NCI-H1930 (cell line): ENCODE data around the gene GGT6.

Experiments
- DNase-seq, 2 experiments: peaks; one replicate each; lab custom pipeline; 2025; lab: John Stamatoyannopoulos, UW

The GGT6 gene

DNA sequence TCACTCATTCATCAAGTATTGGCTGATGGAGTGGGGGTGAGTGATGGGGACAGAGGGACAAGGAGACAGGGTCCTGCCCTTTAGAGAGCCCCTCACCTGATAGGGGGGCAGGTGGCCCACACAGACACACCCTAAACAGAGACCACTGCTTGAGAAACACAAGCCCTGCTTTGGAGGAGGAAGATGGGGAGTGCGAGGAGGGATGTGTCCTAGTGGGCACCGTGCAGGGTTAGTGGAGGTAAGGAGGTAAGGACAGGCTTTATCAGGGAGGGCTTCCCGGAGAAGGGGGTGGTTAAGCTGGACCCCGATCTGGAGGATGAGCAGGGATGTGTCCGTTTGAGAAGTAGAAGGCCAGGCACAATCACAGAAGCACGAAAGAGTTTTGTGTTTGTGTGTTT is 15.8 kb upstream of the GGT6 start:
- DNase-seq = no peak

- no peak for DNase-seq
Measured at GRCh38 chr17:4574448-4575045, 14.2 kb upstream of the GGT6 start.

DNA sequence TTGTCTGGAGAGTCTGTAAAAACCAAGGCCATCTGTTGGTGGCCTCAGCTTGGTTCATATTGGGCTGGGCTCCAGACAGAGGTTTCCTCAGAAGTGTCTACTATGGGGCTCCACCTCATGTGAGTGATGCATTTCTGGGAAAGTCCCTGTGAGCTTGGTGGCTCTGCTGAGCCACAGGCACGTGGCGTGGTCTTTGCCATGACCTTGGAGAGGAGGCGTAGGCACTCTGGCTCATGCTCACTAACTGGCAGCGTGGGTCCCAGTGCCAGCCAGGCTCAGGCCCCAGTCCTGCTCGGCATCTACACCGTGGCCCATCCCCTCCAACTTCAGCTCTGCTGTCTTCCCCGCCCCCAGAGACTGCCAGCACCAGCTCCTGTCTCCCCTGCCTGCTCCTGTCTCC is 13.3 kb upstream of the GGT6 start:
- no peak for DNase-seq

- DNase-seq = no peak
Measured at GRCh38 chr17:4573115-4573514, 12.7 kb upstream of the GGT6 start.

GRCh38 chr17:4572131-4572530 is 11.8 kb upstream of the GGT6 start:
- DNase-seq = no peak

DNA sequence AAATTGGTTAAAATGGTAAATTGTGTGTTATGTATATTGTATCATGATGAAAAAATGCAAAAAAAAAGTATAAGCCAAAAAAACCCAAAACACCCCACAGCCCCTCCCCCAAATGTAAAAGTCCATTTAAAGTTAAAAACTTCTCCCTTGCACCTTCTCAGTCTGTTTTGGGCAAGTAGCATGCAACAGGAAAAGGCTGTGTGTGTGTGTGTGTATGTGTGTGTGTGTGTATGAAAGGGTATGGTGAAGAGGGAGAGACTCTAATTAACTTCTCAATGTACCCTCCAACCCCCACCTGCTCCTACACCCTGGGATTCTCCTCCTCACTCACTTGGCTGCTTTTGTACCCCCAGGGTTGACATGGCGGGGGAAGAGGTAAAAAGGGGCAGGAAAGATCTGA is 9.2 kb upstream of the GGT6 start:
- no peak for DNase-seq

GRCh38 chr17:4566785-4567184 is 6.4 kb upstream of the GGT6 start:
- DNase-seq = peak; percentile 35 to 58

GRCh38 chr17:4565209-4566141 is 5.1 kb upstream of the GGT6 start:
- peak; percentile 67 for DNase-seq

GRCh38 chr17:4562015-4562969 is 1.9 kb upstream of the GGT6 start:
- no peak for DNase-seq

- no peak for DNase-seq
Measured at GRCh38 chr17:4560837-4561256, 470 bp upstream of the GGT6 start.

DNA sequence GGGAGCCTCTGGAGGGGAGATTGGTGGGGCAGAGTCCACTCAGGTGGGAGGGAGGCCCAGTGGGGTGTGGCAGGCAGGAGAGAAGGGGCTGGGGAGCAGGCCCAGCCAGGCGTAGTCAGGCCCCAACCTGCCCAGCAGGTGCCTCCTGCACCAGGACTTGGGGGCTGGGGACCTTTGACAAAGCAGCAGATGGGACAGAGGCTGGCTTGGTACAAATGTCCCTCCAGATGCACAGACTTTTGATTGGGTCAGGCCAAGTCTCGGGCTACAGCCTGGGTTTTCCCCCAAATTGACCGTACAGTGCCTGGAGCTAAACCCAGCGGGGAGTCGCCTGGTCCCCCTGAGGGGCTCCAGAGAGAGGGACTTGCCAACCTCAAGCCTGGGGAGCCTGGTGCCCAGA is 411 bp downstream of the GGT6 start:
- DNase-seq = no peak

- no peak for DNase-seq
Measured at GRCh38 chr17:4559139-4559791, 1.1 kb downstream of the GGT6 start.

DNA sequence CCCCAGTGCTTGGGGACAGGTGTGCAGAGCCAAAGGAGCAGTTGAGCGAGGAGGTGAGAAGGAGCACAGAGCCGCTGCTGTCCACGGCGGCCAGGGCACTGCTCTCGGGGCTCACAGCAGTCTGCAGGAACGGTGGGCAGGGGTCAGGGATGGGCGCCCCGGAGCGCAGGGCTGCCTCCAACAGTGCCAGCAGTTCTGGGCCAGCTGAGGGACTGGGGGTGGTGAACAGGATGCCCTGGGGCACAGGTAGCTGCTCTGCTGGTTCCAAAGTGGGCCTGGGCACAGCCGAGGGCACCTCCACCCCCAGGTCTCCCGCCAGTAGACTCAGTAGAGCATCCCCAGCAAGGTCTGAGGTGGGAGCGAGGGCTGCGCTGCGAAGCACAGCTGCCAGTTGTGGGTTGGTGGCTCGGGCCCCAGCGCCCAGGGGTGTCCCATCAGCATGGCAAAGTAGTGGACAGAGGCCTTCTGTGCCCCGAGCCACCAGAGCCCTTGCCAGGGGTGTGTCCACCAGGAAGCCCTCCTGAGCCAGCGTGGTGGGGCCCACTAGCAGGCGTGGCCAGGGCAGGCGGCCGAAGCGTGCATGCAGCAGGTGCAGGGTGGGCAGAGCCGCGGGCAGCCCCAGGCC is 1.9 kb downstream of the GGT6 start:
- DNase-seq = no peak

DNA sequence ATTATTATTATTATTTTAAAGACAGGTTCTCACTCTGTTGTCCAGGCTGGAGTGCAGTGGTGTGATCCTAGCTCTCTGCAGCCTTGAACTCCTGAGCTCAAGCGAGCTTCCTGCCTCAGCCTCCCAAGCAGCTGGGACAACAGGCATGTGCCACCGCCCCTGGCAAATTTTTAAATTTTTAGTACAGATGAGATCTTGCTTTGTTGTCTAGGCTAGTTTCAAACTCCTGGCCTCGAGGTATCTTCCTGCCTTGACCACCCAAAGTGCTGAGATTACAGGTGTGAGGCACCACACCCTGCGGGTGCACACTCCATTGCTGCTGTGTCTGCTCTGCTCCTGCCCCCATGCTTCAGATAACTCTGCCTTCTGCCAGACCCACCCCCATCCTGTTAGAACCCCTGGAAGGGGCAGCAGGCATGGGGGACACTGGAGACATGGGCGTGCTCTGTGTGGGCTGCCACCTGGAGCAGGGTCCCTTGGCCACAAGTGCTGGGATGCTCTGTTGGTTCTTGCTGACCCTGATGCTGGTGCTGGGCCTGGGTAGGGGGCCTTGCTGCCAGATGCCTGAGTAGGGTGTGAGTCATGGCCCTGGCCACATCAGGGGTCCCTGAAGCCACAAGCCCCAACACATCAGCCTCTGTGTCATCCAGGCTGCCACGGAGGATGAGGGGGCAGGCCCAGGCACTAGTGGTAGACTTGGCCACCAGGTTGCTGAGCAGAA is 2.6 kb downstream of the GGT6 start:
- DNase-seq = no peak

DNA sequence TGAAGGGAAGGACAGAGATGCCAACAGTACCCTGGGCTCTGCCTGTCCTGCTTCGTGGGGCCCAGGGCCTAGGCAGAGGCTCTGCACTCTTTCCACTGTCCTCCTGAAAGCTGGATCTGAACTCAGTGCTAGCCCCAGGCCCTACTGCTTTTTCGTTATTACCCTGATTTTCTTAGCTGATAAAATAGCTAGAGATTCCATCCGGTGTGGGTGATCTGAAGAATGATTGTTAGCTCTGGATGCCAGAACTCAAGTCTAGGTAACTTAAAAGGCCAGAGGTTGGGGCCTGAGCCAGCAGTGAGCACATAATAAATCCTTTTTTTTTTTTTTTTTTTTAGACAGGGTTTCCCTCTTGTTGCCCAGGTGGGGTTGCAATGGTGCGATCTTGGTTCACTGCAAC is 3.4 kb downstream of the GGT6 start:
- DNase-seq = no peak

GRCh38 chr17:4555873-4556759 is 4.3 kb downstream of the GGT6 start:
- no peak for DNase-seq

DNA sequence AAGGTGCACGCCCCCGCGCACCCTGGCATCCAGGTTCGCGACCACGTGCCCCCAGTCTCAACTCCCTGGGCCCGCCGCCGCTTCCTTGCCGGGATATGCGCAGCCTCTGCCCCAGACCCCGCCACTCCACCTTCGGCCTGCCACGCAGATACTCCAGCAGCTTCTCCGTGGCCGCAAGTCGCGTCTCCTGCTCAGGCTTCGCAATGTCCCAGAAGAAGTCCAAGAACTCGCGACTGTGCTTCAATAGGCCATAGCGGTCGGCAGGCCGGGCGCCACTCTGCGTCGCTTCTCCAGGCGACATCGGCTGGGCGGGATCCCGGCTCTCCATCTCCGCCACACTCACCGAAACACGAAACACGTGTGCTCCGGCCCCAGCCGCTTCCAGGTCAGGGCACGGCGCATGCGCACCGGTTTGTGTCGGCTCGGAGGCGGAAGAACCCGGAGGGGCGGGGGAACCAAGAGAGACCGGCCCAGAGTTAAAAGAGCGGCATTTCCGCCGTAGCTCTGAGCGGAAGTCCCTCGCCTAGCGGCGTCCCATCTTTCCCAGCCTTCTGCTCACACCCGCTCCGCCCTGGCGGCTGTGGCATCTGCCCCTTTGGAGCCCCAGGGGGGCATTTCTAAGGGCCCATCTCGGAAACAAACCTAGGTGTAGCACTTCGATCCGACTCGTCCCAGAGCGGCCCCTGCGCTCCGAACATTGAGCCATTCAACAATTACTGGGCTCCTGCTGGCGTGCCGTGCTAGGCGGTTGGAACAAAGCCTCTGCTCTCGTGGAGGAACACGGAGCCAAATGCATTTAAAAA is 5.2 kb downstream of the GGT6 start, which contains the start of gene MYBBP1A:
Gene MYBBP1A, minus strand, starts transcription at position 388 of the 803 bp plus-strand sequence. Its CDS starts 60 bp downstream, at position 328.
- peak; percentile 89 to 95 for DNase-seq

- DNase-seq = no peak
Measured at GRCh38 chr17:4554441-4554996, 5.9 kb downstream of the GGT6 start.
